Activated CD4-positive, CD25-positive, alpha-beta regulatory T cell treated with anti-CD3 and anti-CD28 coated beads, Interleukin-2, amount 50 U/mL, for 16 hours (primary cell): ENCODE data around the gene CFAP45.

Experiments used
- DNase-seq: peaks from one replicate; pipeline ENCODE4 v3.0.0-alpha.2; 2020; ENCODE audit warnings: low read depth, low spot score

CFAP45 gene

DNA sequence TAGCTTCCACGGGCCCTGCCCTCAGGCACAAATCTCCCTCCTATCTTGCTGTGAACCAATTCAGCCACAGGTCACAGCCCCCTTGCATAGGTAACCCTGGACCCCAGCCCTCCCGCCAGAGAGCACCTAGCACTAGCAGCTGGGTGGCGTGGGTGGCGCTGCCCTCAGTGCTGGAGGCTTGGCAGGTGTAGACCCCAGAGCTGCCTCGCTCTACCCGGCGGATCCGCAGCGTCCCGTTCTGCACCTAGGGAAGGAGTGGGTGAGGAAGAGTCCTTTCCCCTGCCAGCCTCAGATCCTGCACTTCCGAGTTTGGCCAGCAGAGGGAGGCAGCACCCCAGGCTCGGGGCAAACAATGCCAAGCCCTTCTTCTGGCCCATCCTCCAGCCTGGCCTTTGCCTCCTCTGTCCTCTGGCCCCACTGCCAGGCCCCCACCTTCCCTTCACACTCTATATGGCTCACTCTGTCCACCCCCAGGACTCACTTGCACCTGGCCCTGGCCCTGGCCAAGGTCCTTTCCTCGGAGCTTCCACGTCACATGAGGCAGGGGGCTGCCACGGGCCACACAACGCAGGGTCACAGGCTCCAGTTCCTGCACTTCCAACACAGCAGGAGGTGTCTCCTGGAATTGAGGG lies 36.4 kb upstream of the CFAP45 start:
- peak; percentile 67 for DNase-seq

DNA sequence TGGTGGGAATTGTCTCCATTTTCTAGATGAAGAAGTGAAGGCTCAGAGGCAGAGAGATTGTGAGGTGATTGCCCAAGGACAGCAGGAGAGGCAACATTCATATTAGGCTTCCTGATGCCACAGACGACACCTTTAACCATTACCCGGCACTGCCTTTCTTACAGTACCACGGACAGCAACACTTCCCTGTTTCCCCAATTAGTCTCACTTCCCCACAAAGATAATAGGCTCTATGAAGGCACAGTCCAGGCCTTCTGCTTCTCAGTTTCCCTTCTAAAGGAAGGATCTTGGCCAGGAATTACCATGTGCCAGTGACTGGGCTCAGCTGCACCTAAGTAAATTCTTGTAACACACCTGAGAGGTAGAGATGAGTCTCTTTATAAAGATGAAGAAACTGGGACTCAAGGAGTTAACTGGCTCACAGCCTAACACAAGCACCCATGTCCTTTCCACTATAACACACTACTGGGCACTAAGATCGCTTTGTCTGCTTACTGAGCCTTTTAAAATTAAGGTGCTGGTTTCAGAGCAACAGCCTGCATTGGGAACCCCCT lies 35.8 kb upstream of the CFAP45 start:
- DNase-seq, result no peak

DNA sequence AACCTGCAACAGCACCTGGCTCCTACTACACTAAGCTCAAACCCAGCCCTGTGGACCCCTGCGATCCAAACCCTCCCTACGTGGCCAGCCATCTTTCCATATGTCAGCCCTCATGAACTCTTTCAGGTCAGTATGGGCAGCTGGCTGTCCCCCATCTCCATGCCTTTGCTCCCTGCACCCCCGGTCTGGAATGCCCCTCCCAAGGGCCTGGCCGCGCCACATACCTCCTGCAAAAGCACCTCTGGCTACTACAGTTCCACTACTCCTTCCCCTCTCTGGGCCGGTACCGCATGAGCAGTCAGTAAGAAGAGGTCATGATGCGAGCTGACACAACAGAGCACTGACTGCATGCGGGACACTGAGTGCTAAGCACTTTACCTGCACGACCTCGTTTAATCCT lies 35.3 kb upstream of the CFAP45 start:
- DNase-seq, result no peak

DNA sequence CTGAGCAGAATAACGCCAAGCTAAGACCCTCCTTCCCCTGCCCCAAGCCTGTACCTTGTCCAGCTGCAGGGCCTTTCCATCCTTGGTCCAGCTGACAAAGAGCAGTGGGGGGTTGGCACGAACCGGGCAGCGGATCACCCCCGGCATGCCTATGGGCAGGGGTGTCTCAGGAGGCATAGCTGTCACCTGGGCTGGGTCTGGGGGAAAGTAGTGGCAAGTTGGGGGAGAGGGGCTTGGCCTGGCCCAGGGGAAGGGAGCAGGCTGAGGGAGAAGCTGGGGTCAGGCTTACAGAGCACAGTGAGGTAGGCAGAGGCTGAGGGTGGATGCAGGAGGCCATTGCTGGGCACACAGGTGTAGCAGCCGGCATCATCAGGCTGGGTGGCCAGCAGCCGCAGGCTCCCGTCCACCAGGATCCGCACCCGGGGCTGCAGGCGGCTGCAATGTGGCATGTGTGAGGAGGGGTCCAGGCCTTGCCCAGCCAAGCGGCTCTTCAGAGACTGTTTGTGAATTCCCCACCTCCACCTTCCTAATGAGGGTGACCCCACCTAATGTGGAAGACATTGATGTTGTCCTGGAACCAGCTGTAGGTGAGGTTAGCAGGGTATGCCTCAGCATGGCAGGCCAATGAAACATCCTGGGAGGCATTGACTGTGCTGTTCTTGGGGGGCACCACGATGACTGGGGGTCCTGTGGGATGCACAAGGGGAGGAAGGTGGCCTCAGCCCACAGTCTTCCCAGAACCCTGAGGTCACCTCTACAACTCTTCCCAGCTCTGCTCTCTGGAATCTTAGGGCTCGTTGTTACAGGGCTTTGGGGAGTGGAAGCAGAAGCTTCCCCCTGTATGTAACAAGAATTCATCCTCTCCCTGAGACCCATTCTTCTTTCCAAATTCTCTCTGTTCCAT lies 34.4 kb upstream of the CFAP45 start:
- DNase-seq, result no peak

DNA sequence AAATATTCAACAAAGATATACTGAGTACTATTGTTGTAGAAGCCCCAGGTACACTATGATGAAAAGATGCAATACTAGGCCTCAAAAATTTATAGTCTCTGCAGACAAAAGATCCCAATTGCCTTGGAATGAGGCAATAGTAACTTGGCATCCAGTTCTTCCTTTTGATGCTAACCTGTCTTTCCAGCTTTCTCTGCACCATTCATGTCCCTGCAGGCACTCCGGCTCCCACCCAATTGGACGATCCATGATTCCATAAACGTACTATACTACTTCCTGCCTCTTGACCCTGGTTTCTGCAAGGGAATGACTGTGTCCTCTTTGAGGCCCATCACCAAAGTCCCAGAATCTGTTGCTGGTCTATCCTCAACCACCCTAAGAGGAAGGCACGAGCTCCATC lies 33.4 kb upstream of the CFAP45 start:
- DNase-seq, result no peak

DNA sequence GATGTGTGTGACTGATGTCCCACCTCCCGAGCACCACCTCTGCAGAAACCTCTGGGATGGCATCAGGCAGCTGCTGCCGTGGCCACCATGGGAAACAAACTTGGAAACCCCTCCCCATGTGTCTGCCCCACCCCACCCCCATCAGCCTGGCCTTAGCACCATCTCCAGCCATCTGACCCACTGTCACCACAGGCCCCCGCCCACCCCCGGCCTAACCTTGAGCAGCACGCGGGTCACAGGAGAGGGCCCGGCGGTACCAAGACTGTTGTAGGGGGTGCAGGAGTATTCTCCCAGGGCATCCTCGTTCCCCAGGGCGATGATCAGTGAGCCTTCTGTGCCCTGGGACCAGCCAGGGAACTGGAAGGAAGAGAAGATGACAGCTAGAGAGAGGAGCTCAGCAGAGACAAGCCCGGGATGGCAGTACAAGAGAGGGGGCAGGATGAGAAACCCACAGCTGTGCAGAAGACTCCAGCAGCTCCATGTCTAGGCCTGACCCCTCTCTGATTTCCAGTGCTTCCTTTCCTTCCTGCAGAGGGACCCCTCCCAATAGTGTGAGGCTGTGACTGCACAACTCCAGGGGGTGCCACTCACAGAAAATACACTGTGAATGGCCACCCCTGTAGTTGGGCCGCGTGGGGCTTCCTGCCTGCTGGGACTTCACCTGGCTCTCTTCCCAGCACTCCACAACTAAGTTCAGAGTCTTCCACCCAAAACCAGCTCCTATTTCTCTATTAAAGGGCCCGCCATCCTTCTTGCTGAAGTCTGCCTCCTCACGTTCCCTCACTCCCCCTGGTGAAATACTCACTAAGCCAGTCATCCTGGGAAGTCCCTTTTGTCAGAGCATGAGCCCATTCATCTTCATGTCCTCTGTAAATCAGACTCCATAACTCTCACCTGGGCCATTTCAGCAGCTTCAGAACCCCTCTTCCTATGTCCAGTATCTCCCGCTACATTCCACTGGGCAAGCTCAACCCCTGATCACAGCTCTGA lies 32.6 kb upstream of the CFAP45 start:
- no peak for DNase-seq

DNA sequence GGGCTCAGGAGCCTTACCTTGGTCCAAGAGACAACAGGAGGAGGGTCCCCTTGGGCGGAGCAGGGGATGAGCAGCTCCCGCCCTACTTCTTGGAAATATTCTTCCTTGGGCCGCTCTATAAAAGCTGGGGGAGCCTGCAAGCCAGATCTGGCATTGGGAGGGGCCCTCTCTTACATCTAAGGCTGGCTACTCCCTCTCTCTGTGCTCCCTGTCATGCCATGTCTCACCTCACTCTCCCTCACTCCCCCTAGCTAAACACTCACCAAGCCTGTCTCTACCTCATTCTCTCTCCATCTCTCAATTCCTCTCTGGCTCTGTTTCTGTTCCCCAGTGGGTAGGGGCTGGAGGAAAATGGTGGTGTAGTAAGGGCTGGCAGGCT lies 31.8 kb upstream of the CFAP45 start:
- DNase-seq, result no peak

DNA sequence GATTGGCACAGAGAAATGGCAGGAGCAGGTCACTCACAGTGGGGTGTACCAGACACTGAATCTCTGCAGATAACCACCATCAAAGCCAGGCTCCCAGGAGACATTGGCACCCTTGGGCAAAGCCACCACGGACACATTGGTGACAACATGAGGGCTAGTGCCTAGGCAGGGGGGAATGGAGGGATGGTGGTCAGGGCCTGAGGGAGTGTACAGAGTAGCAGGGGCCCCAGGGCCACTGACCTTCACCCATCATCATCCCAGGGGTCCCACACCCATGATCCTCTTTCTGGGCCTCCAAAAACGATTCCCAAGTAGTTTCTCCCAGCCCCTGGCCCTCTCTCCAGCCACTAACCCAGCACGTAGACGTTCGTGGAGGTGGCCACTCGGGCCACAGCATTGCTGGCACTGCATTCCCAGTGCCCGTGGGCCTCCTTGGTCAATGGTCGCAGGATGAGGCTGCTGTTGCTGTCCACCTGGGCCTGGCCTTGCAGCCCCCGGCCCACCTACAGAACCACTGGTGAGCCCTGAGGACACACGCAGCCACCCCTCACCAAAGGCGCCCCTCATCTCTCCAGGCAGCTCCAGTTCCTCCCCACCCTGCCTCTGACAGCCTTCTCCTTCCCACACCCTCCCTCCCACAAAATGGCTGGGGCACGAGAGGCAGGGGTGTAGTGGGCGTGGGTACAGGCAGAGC lies 31.3 kb upstream of the CFAP45 start:
- no peak for DNase-seq

DNA sequence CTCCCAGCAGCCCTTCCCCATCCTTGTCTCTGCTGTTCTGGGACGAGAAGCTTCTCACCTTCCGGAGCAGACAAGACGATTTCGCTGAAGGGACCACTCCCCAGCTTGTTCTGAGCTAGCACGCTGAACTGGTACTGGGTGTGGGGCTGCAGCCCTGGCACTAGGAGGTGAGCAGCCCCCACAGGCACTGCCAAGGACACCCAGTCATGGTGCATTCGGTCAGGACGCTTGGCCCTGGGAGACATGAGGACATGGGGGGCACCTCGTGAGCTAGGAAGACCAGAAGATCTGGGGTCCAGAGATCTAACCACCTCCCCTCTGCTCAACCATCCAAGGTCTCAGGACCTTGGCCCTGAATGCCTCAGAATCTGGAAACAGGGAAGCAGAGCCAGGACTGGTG lies 30.7 kb upstream of the CFAP45 start:
- no peak for DNase-seq

DNA sequence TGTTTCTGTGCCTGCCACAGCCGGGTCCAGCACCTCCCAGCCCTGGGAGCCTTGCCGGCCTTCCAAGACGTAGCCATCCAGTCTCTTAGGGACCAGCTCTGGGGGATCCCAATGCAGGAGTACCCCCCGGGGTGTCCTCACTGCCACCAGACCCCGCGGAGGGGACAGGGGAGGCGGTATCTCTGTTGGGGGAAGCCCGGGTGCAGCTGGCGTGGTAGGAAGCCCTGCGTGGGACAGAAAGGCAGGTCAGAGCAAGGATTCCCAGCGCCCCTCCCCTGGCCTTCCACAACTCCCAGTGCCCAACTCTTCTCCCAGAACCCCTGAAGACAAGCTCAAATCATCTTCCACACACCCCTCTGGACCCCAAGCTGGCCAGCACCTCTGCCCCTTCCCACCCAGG lies 30.3 kb upstream of the CFAP45 start:
- DNase-seq, result no peak

DNA sequence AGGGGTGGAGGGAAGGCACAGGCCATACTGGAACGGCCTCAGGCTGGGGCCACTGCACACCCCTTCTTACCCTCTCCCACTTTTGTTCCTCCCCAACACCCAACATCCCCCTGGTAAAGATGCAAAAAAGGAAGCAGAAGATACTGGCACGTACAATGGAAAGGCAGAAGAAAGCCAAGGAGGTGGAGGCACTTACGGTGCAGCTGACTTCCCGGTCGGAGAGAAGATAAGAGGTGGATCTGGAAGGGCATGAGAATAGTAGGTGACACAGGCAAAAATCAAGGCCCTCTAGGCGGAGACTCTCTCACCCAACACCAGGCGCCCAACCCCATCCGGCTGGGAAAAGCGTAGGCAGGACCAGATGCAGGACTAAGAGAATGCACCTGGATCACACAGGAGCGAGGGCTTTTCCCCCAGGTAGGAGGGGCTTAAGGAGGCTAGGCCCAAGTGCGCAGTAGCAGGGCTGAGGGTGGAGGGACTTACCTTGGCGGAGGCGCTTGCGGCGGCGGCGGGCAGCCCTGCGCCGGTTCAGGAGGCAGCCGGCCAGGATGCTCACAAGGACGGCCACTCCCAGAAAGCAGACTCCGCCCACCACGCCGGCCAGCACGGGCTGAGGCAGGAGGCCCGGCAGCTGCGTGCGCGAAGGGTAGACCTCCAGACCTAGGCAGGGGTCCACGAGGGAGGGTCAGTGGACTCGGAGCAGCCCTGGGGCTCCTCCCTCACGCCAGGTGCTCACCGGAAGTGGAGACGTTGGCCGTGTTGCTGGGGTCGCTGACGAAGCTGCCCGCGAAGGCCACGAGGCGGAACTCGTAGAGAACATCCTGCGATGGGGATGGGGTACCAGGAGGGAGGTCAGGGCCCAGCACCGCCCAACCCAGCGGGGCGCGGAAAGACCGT lies 29.4 kb upstream of the CFAP45 start:
- DNase-seq, result no peak

DNA sequence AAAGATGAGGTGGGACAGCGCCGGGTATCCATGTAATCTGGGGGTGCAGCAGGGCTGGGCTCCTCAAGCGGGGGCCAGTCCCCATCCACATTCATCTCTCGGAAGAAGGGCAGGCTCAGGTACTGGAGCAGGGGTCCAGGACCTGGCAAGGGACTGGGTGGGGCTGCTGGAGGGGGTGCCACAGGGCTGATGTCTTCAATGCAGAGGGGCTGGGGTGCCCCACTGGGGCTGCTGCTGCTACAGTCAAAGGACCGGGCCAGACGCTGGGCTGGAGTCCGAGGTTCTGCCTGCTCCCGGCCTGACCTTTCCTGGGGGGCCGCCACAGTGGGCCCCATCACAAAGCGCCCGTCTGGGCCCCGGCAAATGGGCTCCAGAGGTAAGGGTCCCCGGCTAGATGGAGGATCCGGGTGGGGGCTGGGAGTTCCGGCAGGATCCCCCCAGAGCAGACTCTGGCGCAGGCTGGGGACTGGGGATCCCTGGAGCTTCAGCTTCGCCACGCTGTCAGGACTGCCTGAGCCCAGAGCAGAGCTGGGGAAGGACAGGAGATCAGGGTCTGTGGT lies 28.6 kb upstream of the CFAP45 start:
- no peak for DNase-seq

DNA sequence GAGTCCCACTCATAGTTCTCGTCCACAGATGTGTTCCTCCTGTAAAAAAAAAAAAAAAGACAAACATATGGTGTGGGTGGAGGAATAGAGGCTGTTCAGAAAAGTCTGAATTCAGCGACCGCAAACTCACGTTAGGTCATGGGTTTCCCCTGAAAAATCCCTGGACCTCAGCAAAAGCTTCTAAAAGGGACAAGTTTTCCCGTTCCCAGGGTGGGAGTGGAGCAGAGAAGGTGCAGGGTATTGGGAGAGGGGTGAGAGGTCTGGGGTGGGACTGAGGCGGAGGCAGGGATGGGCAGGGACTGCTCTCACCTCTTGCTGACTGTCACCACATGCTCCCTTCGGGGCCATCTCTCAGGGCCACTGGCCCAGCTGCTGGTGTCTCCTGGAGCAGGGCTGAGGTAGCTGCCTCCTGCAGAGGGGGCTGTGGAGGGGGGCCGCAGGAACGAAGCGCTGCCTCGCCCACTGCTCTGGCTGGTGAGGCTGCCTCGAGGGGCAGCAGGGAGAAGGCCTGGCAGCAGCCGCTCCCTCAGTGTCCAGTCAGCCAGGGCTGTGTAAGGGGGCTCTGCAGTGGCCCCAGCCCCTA lies 28.0 kb upstream of the CFAP45 start:
- no peak for DNase-seq

DNA sequence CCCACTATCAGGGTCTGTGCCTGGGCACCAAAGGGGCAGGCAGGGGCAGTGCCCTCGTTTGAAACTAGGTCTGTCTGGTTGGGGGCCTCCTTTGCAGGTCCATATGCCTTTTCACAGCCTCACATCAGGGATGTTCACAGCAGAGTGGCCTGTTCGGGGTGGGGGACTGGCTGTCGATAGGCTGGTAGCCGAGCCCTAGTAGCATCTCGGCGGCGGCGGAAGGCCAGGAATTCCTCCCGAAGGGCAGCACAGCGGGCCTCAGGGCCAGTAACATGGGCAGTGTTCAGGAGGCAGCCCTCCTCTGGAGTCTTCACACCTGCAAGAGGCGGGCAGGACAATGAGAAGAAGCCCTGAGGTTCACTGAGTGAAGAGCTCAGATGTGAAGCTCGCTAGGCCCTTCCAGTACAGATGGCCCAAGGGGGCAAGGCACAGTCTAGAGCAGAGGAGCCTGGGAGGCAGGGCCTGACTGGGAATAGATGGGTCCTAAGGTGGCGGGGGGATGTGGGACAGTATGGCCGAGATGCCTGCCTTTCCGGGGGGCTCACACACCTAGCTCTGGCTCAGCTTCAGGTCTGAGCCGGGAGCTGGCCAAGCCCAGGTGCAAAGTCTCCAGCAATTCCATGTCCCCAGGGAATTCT lies 27.4 kb upstream of the CFAP45 start:
- no peak for DNase-seq

DNA sequence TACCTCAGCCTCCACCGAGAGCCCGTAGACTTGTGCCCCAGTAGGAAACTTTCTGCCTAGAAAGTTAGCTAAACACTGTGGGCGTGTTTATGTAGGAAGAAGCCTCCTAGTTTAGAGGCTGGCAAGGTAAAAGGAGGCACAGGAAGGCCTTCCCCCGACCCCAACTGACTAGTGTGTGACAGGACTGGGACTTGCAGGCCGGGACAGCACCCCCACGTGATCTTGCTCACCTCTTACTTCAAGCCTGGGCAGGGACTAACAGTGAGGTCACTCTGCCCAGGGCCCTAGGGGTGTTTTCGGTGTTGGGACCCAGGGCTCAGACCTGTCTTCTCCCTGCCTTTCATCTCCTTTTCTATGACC lies 25.7 kb upstream of the CFAP45 start:
- no peak for DNase-seq

DNA sequence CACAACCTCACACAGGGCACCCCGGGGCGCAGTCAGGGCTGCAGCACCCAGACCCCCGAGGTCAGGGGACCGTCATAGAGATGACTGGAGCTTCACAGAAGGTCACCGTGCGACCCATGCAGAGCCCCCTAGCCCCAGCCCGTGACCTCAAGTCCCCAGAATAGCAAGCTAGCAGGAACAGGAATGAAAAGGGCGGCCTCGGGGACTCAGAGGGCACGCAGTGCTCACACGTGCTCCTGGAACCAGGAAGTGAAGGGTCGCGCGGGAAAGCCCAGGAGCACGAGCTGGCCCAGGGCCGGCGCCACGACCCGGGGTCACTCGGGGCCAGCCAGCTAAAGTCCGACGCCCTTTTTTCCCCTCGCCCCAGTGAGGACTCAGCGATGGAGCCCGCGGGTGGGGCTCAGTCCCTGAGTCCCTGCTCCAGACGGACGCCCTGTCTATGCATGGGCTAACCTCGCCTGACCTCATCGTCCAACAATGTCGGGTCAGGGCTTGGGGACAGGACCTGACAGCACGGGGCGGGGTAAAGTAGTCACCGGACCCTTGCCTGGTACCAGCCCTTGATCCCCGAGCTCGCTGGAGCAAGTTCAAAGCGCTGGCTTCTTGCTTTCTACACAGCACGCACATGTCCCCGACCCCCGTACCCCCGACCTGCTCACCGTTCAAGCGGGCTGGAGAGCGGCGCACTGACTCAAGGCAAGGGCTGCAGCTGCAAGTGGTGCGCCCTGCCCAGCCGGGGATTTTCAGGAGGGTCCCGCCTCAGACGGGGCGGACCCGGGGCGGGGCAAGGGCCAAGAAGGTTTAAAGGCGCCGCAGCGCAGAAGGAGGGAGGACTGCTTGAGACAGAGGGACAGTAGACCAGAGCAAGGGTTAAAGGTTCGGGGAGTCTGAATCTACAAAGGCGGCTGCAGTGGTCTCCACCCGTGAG lies 25.1 kb upstream of the CFAP45 start, which contains the start of gene TAGLN2:
Gene TAGLN2, minus strand, starts transcription at position 717 of the 928 bp plus-strand sequence. CDS start 4,998 bp downstream, outside the sequence.
- DNase-seq, result peak; percentile 79

DNA sequence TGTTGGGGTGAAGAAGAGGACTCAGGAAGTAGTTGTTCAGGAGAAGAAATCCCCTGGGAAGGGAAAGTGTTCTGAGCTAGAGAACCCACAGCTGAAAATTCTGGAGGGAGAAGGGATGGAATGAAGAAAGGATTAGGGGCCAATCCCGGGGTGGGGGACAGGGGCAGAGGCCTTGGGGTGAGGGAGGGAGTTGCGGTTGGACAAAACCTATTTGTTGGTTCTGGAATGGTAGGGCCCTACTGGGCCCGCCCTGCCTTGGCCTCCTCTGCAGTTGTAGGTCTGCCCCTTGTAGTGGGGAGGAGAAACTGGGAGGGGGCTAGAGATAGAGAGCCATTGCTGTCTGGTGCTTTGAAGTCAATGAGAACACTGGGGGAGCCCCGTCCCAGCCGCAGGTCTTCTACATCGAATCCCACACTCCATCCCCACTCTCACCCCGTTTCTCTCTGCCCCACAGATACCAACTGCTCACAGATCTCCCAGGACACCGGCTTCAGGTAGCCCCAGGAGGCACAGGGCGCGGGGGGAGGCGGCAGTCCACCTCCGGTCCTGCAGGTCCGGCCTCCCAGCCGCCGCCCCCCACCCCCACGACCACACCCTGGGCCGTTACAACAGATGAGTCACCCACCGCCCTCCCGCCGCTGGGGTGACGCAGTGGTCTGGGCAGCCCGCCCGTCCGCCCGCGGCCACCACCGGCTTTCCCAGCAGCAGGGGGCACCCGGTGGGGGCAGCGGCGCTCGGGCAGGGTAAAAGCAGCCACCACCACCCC lies 24.2 kb upstream of the CFAP45 start:
- DNase-seq, result no peak
